Glomerular endothelial cell (primary cell): Measurements from ENCODE around the gene CD300LF. TPM values are rescaled to one million over a fixed set of nuclear protein-coding genes. Genes with fewer than 3 reads are reported as not detected.

ENCODE experiments used
- DNase-seq: peaks from one replicate; pipeline ENCODE4 v3.0.0-alpha.2; 2011; ENCODE audit warnings: low read depth, low spot score; ENCODE audit errors: extremely low read depth
- total RNA-seq: library from RNA; depleted of rRNA; stranded (reverse); fragments of >200 nt; gene quantifications from 2 replicates; pipeline ENCODE4 v1.2.3, GENCODE V29; 2015

CD300LF gene
- total RNA-seq, 1 donor from 2014 or later = not detected

DNA sequence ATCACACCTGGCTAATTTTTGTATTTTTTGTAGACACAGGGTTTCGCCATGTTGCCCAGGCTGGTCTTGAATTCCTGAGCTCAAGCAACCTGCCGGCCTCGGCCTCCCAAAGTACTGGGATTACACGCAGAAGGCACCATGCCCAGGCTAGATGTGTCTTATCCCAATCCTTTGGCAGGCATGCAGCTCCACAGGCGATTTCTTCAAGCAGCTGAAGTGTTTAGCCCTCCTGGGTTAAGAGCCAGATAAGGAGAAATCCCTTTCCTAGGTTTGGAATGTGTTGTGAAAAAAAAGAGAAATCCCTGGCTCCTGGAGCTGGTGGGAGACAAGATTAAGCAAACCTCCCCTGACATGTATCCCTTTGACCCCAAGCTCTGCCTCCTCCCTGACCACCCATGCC is 33.7 kb upstream of the CD300LF start:
- no peak for DNase-seq

DNA sequence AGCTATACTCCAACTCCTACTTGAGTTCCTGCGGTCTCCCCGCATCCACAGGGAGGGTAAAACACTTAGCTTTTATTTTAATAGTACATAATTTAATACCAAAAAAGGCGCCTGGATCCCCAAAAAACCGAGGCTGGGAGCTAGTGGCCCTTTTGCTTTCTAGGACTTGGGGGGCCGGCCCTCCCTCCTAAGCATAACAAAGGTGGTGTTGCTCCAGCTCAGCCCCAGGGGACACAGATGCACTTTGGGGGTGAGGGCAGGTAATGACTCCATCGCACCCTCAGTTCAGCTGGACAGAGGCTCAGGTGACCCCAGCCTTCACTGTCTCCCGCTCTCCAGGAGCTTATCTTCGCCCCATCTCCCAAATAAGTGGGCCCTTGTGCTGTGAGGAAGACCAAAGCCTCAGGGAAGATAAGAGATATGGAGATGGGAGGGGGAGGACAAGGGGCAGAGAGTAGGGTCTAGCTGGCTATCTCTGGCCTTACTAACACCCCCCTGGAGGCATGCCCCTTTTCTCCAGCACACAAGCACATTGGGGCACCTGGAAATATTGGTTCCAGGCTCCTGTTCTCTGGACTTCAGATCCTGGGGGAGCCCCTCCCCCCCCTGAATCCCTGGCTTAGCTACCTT is 32.9 kb upstream of the CD300LF start:
- DNase-seq = no peak

GRCh38 chr17:74744714-74745547 is 32.2 kb upstream of the CD300LF start:
- DNase-seq = no peak

- no peak for DNase-seq
Measured at GRCh38 chr17:74744349-74744713, 31.6 kb upstream of the CD300LF start.

GRCh38 chr17:74743755-74744154 is 31.0 kb upstream of the CD300LF start:
- no peak for DNase-seq

DNA sequence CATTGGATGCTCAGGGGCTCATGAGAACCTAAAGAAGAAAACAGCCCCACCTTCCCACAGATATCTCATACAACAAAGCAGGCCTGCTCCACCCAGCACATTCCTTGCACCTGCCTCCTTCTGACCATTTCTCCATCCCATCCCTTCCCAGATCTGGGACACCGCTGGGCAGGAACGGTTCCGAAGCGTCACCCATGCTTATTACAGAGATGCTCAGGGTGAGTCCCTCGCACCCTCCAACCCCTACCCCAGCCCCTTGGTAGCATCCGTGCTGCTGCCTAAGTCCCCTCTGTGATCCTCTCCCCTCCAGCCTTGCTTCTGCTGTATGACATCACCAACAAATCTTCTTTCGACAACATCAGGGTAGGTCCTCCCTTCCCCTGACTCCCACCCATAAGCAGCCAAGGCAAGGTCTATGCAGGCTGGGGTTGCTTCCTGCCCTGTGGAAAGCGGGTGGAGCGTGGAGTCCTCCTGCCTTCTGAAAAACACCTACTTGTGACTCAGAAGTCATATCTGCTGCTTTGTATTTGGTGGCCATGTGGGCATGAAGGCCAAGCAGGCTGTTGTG is 30.3 kb upstream of the CD300LF start:
- no peak for DNase-seq

- DNase-seq = no peak
Measured at GRCh38 chr17:74742153-74742515, 29.4 kb upstream of the CD300LF start.

GRCh38 chr17:74740641-74741387 is 28.1 kb upstream of the CD300LF start:
- DNase-seq = no peak

- DNase-seq = no peak
Measured at GRCh38 chr17:74740173-74740572, 27.4 kb upstream of the CD300LF start.

- DNase-seq = no peak
Measured at GRCh38 chr17:74739227-74739831, 26.6 kb upstream of the CD300LF start.

DNA sequence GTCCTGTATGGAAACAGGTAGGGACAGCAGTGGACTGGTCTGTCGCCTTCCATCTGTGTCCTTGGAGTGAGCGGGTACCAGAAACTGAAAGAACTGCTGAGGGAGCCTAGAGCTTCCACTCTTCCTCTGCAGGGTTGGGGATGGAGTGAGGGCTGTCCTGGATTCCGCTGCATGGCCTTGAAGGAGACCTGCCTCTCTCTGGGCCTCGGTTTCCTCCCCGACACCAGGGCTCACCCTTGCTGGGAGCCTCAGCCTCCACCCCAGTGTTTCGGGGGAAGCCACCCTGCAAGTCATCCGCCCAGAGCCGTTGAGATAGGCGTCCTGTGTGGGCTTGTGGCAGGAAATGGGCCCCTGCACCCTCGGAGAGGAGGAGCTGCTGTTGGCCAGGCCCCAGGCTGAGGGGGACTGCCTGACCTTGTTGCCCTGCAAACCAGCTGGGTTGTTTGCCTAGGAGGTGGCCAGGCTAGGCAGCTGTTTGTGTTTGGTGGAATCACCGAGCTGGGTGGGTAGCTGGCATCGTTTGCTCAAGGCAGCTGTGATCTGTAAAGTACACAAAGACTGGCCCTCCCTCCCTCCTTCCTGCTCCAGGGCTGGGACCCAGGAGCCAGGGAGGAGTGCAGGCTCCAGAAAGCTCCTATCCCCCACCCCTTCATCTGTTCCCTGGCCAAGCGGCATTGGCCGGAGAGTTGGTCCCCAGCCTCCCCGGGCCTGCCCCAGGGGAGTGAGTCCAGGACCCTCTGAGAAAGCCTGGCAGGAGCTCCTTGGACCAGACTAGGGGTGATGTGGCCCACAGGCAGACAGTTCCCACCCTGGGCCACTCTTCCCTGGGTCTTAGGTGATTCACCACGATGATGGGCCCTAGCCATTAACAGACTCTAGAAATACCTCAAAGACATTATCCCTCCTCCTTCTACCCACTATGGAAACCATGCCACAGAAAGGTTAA is 25.6 kb upstream of the CD300LF start:
- no peak for DNase-seq

DNA sequence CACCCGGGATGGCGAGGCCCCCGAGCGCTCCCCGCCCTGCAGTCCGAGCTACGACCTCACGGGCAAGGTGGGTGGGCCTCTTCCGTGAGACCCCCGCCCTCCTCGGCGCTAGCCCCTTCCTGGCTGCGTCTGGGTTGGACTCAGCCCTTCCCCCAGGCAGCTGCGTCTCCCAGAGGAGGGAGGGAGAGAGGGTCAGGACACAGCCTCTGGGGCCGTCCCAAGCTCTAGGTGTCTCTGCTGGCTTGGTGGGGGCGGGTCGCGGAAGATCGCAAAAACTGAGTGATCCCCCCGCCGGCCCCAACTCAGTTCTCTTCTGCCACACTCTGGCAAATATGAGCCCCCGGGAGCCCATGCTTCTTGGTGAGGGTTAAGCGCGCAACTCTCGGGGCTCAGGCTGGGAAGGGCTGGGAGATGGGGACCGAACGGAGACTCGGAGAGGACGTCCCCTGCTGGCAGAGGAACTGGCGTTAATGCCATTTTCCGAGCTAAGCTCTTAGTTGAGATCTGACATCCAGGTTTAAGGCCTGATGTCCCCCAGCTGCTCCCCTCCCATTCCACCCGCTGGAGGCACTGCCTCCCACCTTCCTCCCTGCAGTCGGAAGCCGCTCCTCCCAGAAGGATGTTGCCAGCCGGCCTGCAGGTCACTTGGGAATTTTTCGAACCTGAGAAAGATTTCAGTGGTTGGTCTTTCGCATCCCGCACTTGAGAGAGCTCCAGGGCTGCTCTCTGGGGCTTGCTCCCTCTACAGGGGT is 24.8 kb upstream of the CD300LF start:
- no peak for DNase-seq

GRCh38 chr17:74736513-74737298 is 24.0 kb upstream of the CD300LF start, which contains the start of gene RAB37:
TSS of gene RAB37 (plus strand) at chr17:74737256. CDS start at chr17:74737273, 17 bp downstream.
- no peak for DNase-seq

DNA sequence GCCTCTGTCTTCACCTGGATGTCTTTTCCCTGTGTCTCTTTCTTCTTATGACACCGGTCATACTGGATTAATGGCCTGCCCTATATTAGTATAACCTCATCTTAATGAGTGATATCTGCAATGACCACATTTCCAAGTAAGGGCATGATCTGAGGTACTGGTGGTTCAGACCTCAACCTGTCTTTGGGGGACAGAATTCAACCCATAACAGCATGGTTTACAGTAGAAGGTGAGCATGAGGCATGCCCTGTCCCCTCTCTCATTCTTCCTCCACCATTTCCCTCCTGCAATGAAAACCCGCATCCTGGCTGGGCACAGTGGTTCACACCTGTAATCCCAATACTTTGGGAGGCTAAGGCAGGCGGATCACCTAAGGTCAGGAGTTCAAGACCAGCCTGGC is 21.5 kb upstream of the CD300LF start:
- DNase-seq = no peak

DNA sequence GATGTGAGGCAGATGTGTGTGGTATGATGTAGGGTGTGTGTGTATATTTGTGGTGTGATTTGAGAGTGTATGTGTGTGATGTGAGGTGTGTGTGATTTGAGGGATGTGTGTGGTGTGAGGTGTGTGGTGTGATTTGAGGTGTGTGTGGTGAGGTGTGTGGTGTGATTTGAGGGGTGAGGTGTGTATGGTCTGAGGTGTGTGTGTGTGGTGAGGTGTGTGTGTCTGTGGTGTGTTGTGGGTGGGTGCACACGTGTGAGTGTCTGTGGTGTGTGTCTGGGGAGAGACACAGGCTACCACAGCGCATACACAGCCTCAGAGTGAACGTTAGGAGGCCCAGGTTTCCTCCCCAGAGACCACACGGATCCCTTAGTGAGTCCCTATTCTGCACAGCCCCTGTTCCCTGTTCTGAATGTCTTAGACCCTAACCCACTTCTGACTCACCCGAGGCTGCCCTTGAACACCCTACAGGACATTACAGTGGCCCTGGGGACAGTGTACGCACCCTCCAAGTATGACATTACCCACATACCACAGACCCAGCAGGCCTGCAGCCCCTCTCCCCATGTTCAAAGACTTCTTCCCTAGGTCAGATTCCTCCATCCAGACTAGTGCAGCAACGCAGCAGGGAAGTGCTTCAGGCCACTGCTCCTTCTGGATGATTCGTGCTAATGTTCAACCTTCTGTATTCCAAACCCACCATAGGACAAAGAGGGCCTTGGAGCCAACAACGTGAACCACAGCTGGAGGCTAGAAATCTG is 20.8 kb upstream of the CD300LF start:
- no peak for DNase-seq

DNA sequence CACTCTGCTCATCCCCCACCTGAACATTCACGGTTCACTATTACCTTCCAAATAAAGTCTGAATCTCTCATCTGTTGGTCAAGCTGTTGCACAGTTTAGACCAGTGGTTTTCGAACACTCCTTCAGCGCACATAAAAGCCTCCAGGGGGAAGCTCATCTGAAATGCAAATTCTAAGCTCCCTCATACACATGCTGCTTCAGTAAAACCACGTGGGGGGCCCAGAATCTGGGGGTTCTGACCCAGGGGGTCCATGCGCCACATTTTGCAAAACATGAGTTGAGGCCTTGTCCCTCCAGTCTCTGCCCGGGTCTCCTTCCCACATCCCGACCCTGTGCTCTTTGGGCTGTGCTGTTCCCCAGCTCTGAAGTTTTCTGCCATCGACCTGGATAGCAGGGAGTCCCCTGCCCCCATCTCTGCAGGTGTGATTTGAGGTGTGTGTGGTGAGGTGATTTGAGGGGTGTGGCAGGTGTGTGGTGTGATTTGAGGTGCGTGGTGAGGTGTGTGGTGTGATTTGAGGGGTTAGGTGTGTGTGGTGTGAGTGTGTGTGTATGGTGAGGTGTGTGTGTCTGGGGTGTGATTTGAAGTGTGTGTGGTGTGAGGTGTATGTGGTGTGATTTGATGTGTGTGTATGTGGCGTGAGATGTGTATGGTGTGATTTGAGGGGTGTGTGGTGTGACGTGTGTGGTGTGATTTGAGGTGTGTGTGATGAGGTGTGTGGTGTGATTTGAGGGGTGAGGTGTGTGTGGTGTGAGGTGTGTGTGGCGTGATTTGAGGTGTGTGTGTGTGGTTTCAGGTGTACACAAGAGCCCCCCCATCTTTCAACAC is 19.5 kb upstream of the CD300LF start:
- no peak for DNase-seq

GRCh38 chr17:74731347-74731605 is 18.6 kb upstream of the CD300LF start:
- no peak for DNase-seq
